ENCODE data around the gene CCNG2. TPM values are rescaled to one million over a fixed set of nuclear protein-coding genes. Genes with fewer than 3 reads are reported as not detected.

CCNG2 gene
- 10 to 100 TPM; 21.6 to 22.5 TPM for total RNA-seq

- intact Hi-C loops (cut with micrococcal nuclease) = loop anchor here (1.0 to 5.0 kb wide), 10 partner anchors 46 to 1645 kb away; partner anchors contain the start of genes NUP54, RCHY1, SCARB2 and THAP6
- H3K4me3 Mint-ChIP-seq = peak within 1 kb of the TSS; percentile 98
- no peaks in the 10 kb centered on the region for H3K27me3 Mint-ChIP-seq (ENCODE audit: low read depth)
- no peaks in the 10 kb centered on the region for H3K9me3 Mint-ChIP-seq
- peaks cover 21% of the 10 kb centered on the region for H3K4me1 Mint-ChIP-seq (ENCODE audit: low read depth)
- H3K36me3 Mint-ChIP-seq (ENCODE audit: low read depth) = peaks cover 4% of the 10 kb centered on the region
- CTCF ChIA-PET = interaction anchor here (1.3 to 5.1 kb wide), 2 partner anchors 62 to 112 kb away, joined by 6 to 25 read pairs; no protein-coding TSS in a partner anchor
- DNase-seq = peak; percentile 81
- peak within 1 kb of the TSS; percentile 97 for H3K27ac Mint-ChIP-seq
These were observed at the start of gene CCNG2 for GRCh38 chr4:77156912-77157858. Gene CCNG2, plus strand, starts transcription at chr4:77157207. Its CDS starts 1,326 bp downstream, at chr4:77158533.

- intact Hi-C loops (cut with micrococcal nuclease) = no loop called here
- no peak for DNase-seq
- H3K4me1 Mint-ChIP-seq (ENCODE audit: low read depth) = no peaks in the 10 kb centered on the region
- no peak overlapping the region for H3K27ac Mint-ChIP-seq
- no peaks in the 10 kb centered on the region for H3K9me3 Mint-ChIP-seq
- peaks cover 2% of the 10 kb centered on the region for H3K27me3 Mint-ChIP-seq (ENCODE audit: low read depth)
- CTCF ChIA-PET = interaction anchor here (1.2 to 1.5 kb wide), 2 partner anchors 15 to 19 kb away, joined by 3 to 4 read pairs; no protein-coding TSS in a partner anchor
- H3K36me3 Mint-ChIP-seq (ENCODE audit: low read depth) = no peaks in the 10 kb centered on the region
- H3K4me3 Mint-ChIP-seq = no peak overlapping the region
These were observed 46.3 kb upstream of the CCNG2 start for GRCh38 chr4:77110730-77111129.

- no peak for DNase-seq
- peaks cover 2% of the 10 kb centered on the region for H3K27me3 Mint-ChIP-seq (ENCODE audit: low read depth)
- no peaks in the 10 kb centered on the region for H3K4me1 Mint-ChIP-seq (ENCODE audit: low read depth)
- intact Hi-C loops (cut with micrococcal nuclease) = no loop called here
- H3K36me3 Mint-ChIP-seq (ENCODE audit: low read depth) = no peaks in the 10 kb centered on the region
- H3K4me3 Mint-ChIP-seq = no peak overlapping the region
- H3K27ac Mint-ChIP-seq = no peak overlapping the region
- H3K9me3 Mint-ChIP-seq = no peaks in the 10 kb centered on the region
- CTCF ChIA-PET = no interaction called here
These were observed 43.9 kb upstream of the CCNG2 start for GRCh38 chr4:77113069-77113468.

GRCh38 chr4:77117721-77118120, 39.3 kb upstream of the CCNG2 start:
- Mint-ChIP-seq H3K9me3 (no peaks in the 10 kb centered on the region), H3K27me3 (ENCODE audit: low read depth) (peaks cover 2% of the 10 kb centered on the region), H3K27ac (no peak overlapping the region), H3K4me1 (ENCODE audit: low read depth) (no peaks in the 10 kb centered on the region), H3K36me3 (ENCODE audit: low read depth) (no peaks in the 10 kb centered on the region), H3K4me3 (no peak overlapping the region)
- intact Hi-C loops (cut with micrococcal nuclease) = no loop called here
- CTCF ChIA-PET = no interaction called here
- DNase-seq = no peak

GRCh38 chr4:77120886-77121508, 36.0 kb upstream of the CCNG2 start:
- CTCF ChIA-PET = no interaction called here
- H3K4me1 Mint-ChIP-seq (ENCODE audit: low read depth) = no peaks in the 10 kb centered on the region
- intact Hi-C loops (cut with micrococcal nuclease) = no loop called here
- H3K27ac Mint-ChIP-seq = no peak overlapping the region
- H3K36me3 Mint-ChIP-seq (ENCODE audit: low read depth) = no peaks in the 10 kb centered on the region
- no peak for DNase-seq
- H3K4me3 Mint-ChIP-seq = no peak overlapping the region
- H3K9me3 Mint-ChIP-seq = no peaks in the 10 kb centered on the region
- H3K27me3 Mint-ChIP-seq (ENCODE audit: low read depth) = no peaks in the 10 kb centered on the region

GRCh38 chr4:77121736-77122240, 35.2 kb upstream of the CCNG2 start:
- H3K4me3 Mint-ChIP-seq = no peak overlapping the region
- no peaks in the 10 kb centered on the region for H3K27me3 Mint-ChIP-seq (ENCODE audit: low read depth)
- intact Hi-C loops (cut with micrococcal nuclease) = no loop called here
- H3K4me1 Mint-ChIP-seq (ENCODE audit: low read depth) = no peaks in the 10 kb centered on the region
- H3K27ac Mint-ChIP-seq = no peak overlapping the region
- no peaks in the 10 kb centered on the region for H3K36me3 Mint-ChIP-seq (ENCODE audit: low read depth)
- CTCF ChIA-PET = interaction anchor here (2.0 kb wide), 1 partner anchor 26 kb away, joined by 5 read pairs; no protein-coding TSS in a partner anchor
- no peaks in the 10 kb centered on the region for H3K9me3 Mint-ChIP-seq
- no peak for DNase-seq

- Mint-ChIP-seq H3K4me1 (ENCODE audit: low read depth) (peaks cover 5% of the 10 kb centered on the region), H3K36me3 (ENCODE audit: low read depth) (no peaks in the 10 kb centered on the region), H3K27ac (no peak overlapping the region), H3K9me3 (no peaks in the 10 kb centered on the region), H3K27me3 (ENCODE audit: low read depth) (no peaks in the 10 kb centered on the region), H3K4me3 (no peak overlapping the region)
- DNase-seq = no peak
- CTCF ChIA-PET = interaction anchor here (2.0 kb wide), 1 partner anchor 27 kb away, joined by 5 read pairs; no protein-coding TSS in a partner anchor
- intact Hi-C loops (cut with micrococcal nuclease) = no loop called here
These were observed 34.4 kb upstream of the CCNG2 start for GRCh38 chr4:77122656-77123055.

GRCh38 chr4:77123411-77123810, 33.6 kb upstream of the CCNG2 start:
- Mint-ChIP-seq H3K27ac (no peak overlapping the region), H3K9me3 (no peaks in the 10 kb centered on the region), H3K4me1 (ENCODE audit: low read depth) (peaks cover 9% of the 10 kb centered on the region), H3K36me3 (ENCODE audit: low read depth) (no peaks in the 10 kb centered on the region), H3K27me3 (ENCODE audit: low read depth) (no peaks in the 10 kb centered on the region), H3K4me3 (no peak overlapping the region)
- no peak for DNase-seq
- CTCF ChIA-PET = interaction anchor here (0.7 to 2.0 kb wide), 3 partner anchors 28 to 205 kb away, joined by 3 to 5 read pairs (median 3); no protein-coding TSS in a partner anchor
- intact Hi-C loops (cut with micrococcal nuclease) = no loop called here

GRCh38 chr4:77124576-77124975, 32.4 kb upstream of the CCNG2 start:
- Mint-ChIP-seq H3K27ac (no peak overlapping the region), H3K36me3 (ENCODE audit: low read depth) (no peaks in the 10 kb centered on the region), H3K27me3 (ENCODE audit: low read depth) (no peaks in the 10 kb centered on the region), H3K4me1 (ENCODE audit: low read depth) (peaks cover 9% of the 10 kb centered on the region), H3K9me3 (no peaks in the 10 kb centered on the region), H3K4me3 (no peak overlapping the region)
- CTCF ChIA-PET = interaction anchor here (0.8 to 2.3 kb wide), 2 partner anchors 29 to 79 kb away, joined by 3 to 9 read pairs; no protein-coding TSS in a partner anchor
- no peak for DNase-seq
- intact Hi-C loops (cut with micrococcal nuclease) = no loop called here

- Mint-ChIP-seq H3K4me3 (no peak overlapping the region), H3K9me3 (no peaks in the 10 kb centered on the region), H3K27ac (no peak overlapping the region), H3K27me3 (ENCODE audit: low read depth) (no peaks in the 10 kb centered on the region), H3K4me1 (ENCODE audit: low read depth) (peaks cover 9% of the 10 kb centered on the region), H3K36me3 (ENCODE audit: low read depth) (no peaks in the 10 kb centered on the region)
- CTCF ChIA-PET = interaction anchor here (0.7 to 2.3 kb wide), 2 partner anchors 30 to 41 kb away, joined by 3 to 9 read pairs; no protein-coding TSS in a partner anchor
- no peak for DNase-seq
- intact Hi-C loops (cut with micrococcal nuclease) = no loop called here
These were observed 31.0 kb upstream of the CCNG2 start for GRCh38 chr4:77125961-77126360.

- Mint-ChIP-seq H3K27me3 (ENCODE audit: low read depth) (no peaks in the 10 kb centered on the region), H3K27ac (no peak overlapping the region), H3K36me3 (ENCODE audit: low read depth) (no peaks in the 10 kb centered on the region), H3K9me3 (no peaks in the 10 kb centered on the region), H3K4me3 (no peak overlapping the region), H3K4me1 (ENCODE audit: low read depth) (peaks cover 9% of the 10 kb centered on the region)
- CTCF ChIA-PET = interaction anchor here (1.0 to 1.5 kb wide), 4 partner anchors 10 to 77 kb away, joined by 3 to 6 read pairs (median 4); no protein-coding TSS in a partner anchor
- no peak for DNase-seq
- intact Hi-C loops (cut with micrococcal nuclease) = no loop called here
These were observed 30.2 kb upstream of the CCNG2 start for GRCh38 chr4:77126809-77127208.

GRCh38 chr4:77127215-77127614, 29.8 kb upstream of the CCNG2 start:
- H3K27ac Mint-ChIP-seq = no peak overlapping the region
- peaks cover 9% of the 10 kb centered on the region for H3K4me1 Mint-ChIP-seq (ENCODE audit: low read depth)
- CTCF ChIA-PET = interaction anchor here (1.0 to 1.5 kb wide), 4 partner anchors 10 to 76 kb away, joined by 3 to 6 read pairs (median 4); no protein-coding TSS in a partner anchor
- no peaks in the 10 kb centered on the region for H3K9me3 Mint-ChIP-seq
- no peak for DNase-seq
- H3K27me3 Mint-ChIP-seq (ENCODE audit: low read depth) = no peaks in the 10 kb centered on the region
- no peak overlapping the region for H3K4me3 Mint-ChIP-seq
- intact Hi-C loops (cut with micrococcal nuclease) = no loop called here
- H3K36me3 Mint-ChIP-seq (ENCODE audit: low read depth) = no peaks in the 10 kb centered on the region
